Measurements from ENCODE around the gene ZNF362. TPM values are rescaled to one million over a fixed set of nuclear protein-coding genes. Genes with fewer than 3 reads are reported as not detected.

Gene ZNF362
- total RNA-seq, 2 experiments from 2014 or later, result 24.7 to 26.6 TPM

- Mint-ChIP-seq H3K4me1 (ENCODE audit: low read depth) (peaks cover 3% of the 10 kb centered on the region), H3K4me3 (no peak overlapping the region), H3K27me3 (no peaks in the 10 kb centered on the region), H3K9me3 (no peaks in the 10 kb centered on the region), H3K36me3 (ENCODE audit: low read depth) (no peaks in the 10 kb centered on the region), H3K27ac (no peak overlapping the region)
- CTCF ChIA-PET, result no interaction called here
- no peak overlapping the region for H3K4me3 ChIP-seq (ENCODE audit: low read length)
- no peaks in the 10 kb centered on the region for H3K27me3 ChIP-seq (ENCODE audit: control insufficient read depth in 1 of 2, insufficient read depth in 2 of 2, low read length in 2 of 2)
- POLR2A ChIA-PET, result no interaction called here
- ATAC-seq (ENCODE audit: poor library complexity) (no peak), DNase-seq (no peak)
- intact Hi-C loops (cut with DNase I, micrococcal nuclease), result no loop called here
- peaks cover 0 to 3% of the 10 kb centered on the region in 2 experiments for H3K9me3 ChIP-seq (ENCODE audit: control insufficient read depth in 1 of 2, insufficient read depth in 1 of 2, low read length in 2 of 2)
- peaks cover 3% of the 10 kb centered on the region for H3K4me1 ChIP-seq (ENCODE audit: insufficient read depth, low read length)
- no peak overlapping the region for H3K27ac ChIP-seq (ENCODE audit: low read depth in 1 of 2, low read length in 2 of 2)
- TF ChIP-seq, protein P1, sequence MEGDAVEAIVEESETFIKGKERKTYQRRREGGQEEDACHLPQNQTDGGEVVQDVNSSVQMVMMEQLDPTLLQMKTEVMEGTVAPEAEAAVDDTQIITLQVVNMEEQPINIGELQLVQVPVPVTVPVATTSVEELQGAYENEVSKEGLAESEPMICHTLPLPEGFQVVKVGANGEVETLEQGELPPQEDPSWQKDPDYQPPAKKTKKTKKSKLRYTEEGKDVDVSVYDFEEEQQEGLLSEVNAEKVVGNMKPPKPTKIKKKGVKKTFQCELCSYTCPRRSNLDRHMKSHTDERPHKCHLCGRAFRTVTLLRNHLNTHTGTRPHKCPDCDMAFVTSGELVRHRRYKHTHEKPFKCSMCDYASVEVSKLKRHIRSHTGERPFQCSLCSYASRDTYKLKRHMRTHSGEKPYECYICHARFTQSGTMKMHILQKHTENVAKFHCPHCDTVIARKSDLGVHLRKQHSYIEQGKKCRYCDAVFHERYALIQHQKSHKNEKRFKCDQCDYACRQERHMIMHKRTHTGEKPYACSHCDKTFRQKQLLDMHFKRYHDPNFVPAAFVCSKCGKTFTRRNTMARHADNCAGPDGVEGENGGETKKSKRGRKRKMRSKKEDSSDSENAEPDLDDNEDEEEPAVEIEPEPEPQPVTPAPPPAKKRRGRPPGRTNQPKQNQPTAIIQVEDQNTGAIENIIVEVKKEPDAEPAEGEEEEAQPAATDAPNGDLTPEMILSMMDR (IDR thresholded peaks at IDR 0.05), result no peak
- H3K36me3 ChIP-seq (ENCODE audit: insufficient read depth, low read length), result no peaks in the 10 kb centered on the region
These were observed 61.1 kb downstream of the ZNF362 start for GRCh38 chr1:33317354-33317753.

- Histone ChIP-seq H3K4me1 (ENCODE audit: insufficient read depth, low read length) (peaks cover 3% of the 10 kb centered on the region), H3K9me3 (ENCODE audit: control insufficient read depth in 1 of 2, insufficient read depth in 1 of 2, low read length in 2 of 2) (peaks cover 0 to 3% of the 10 kb centered on the region in 2 experiments), H3K4me3 (ENCODE audit: low read length) (no peak overlapping the region), H3K27me3 (ENCODE audit: control insufficient read depth in 1 of 2, insufficient read depth in 2 of 2, low read length in 2 of 2) (no peaks in the 10 kb centered on the region), H3K27ac (ENCODE audit: low read depth in 1 of 2, low read length in 2 of 2) (no peak overlapping the region), H3K36me3 (ENCODE audit: insufficient read depth, low read length) (peaks cover 3% of the 10 kb centered on the region)
- no peak overlapping the region for H3K27ac Mint-ChIP-seq
- H3K36me3 Mint-ChIP-seq (ENCODE audit: low read depth), result peaks cover 5% of the 10 kb centered on the region
- H3K27me3 Mint-ChIP-seq, result no peaks in the 10 kb centered on the region
- ChIA-PET POLR2A (no interaction called here), CTCF (no interaction called here)
- TF ChIP-seq, protein P1 (IDR thresholded peaks at IDR 0.05), result no peak
- intact Hi-C loops (cut with DNase I, micrococcal nuclease), result no loop called here
- no peak for DNase-seq
- no peak for ATAC-seq (ENCODE audit: poor library complexity)
- H3K4me3 Mint-ChIP-seq, result no peak overlapping the region
- no peaks in the 10 kb centered on the region for H3K9me3 Mint-ChIP-seq
- H3K4me1 Mint-ChIP-seq (ENCODE audit: low read depth), result peaks cover 3% of the 10 kb centered on the region
These were observed 61.7 kb downstream of the ZNF362 start for GRCh38 chr1:33317946-33318345.

GRCh38 chr1:33319186-33319948, 63.1 kb downstream of the ZNF362 start:
- Histone ChIP-seq H3K9me3 (ENCODE audit: control insufficient read depth in 1 of 2, insufficient read depth in 1 of 2, low read length in 2 of 2) (peaks cover 0 to 3% of the 10 kb centered on the region in 2 experiments), H3K27me3 (ENCODE audit: control insufficient read depth in 1 of 2, insufficient read depth in 2 of 2, low read length in 2 of 2) (no peaks in the 10 kb centered on the region), H3K4me1 (ENCODE audit: insufficient read depth, low read length) (peaks cover 3% of the 10 kb centered on the region), H3K36me3 (ENCODE audit: insufficient read depth, low read length) (peaks cover 16% of the 10 kb centered on the region), H3K4me3 (ENCODE audit: low read length) (no peak overlapping the region), H3K27ac (ENCODE audit: low read depth in 1 of 2, low read length in 2 of 2) (no peak overlapping the region)
- no peak for ATAC-seq (ENCODE audit: poor library complexity)
- Mint-ChIP-seq H3K27ac (no peak overlapping the region), H3K27me3 (no peaks in the 10 kb centered on the region), H3K9me3 (no peaks in the 10 kb centered on the region), H3K36me3 (ENCODE audit: low read depth) (peaks cover 20% of the 10 kb centered on the region), H3K4me1 (ENCODE audit: low read depth) (peaks cover 3% of the 10 kb centered on the region), H3K4me3 (no peak overlapping the region)
- intact Hi-C loops (cut with DNase I, micrococcal nuclease), result no loop called here
- CTCF ChIA-PET, result no interaction called here
- TF ChIP-seq, protein P1 (IDR thresholded peaks at IDR 0.05), result no peak
- POLR2A ChIA-PET, result no interaction called here
- no peak for DNase-seq
